ENCODE results near the gene SMIM23.
"Not testable (repeated sequence)": the region's sequence is repeated elsewhere in the genome, so short reads cannot be mapped to it uniquely, and the experiment has no call there.

SMIM23 gene

GRCh38 chr5:171776213-171776612 is 9.4 kb upstream of the SMIM23 start:
- H3K27ac ChIP-seq (ENCODE audit: low read length), result no peak overlapping the region
- H3K27me3 ChIP-seq (ENCODE audit: insufficient read depth, low read length), result no peaks in the 10 kb centered on the region
- H3K4me3 ChIP-seq (ENCODE audit: low read length), result no peak overlapping the region
- no peak overlapping the region for H3K9ac ChIP-seq (ENCODE audit: low read depth, low read length)
- H3K9me3 ChIP-seq (ENCODE audit: insufficient read depth, low read depth, low read length), result no peaks in the 10 kb centered on the region; the same call in 1 of the 2 replicates
- no peaks in the 10 kb centered on the region for H3K36me3 ChIP-seq (ENCODE audit: insufficient read depth, low read depth, low read length)
- no peaks in the 10 kb centered on the region for H3K4me1 ChIP-seq (ENCODE audit: insufficient read depth, low read length)

DNA sequence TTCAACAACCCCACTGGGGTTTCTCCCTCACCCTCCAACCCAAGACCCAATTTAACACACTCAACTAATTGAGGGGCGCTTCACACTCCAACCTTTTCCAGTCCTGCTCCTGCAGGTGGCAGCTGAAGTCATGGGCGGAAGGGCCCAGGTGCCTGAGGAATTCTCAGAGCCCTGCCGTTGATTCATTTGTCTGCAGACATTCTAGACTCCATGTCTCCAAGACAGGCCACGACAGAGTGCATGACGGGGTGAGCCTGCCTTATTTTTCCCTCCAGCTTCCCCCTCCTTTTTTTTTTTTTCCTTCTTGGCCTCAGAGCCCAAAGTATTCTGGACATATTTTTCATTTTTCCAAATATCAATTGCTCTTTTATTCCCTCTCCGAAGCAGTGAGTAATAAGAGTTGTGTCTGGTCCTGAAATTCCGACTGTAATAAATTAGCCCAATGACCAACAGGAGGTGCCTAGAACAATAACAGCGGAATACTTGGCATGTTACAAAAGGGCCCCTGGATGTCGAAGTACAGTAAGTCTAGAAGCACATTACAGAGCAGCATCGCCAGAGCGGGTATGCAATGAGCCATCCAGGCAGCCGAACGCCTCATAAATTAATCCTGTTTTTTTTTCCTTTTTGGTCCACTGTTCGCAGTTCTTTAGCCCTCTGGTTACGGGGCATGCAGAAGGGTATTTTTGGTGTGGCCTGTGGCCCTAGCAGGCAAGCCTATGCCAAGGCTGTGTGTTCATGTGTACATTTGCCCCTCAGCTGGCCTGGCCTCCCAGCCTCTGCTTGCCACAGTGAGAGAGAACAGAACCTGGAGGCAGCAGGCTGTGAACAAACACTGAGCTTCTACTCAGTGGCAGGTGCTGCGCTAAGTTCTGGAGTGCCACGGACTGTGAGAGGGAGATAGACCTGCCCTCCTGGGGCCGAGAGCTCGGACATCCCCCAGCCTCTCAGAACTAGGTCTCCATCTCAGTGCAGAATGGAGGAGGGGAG is 8.6 kb upstream of the SMIM23 start:
- no peaks in the 10 kb centered on the region; the same call in 1 of the 2 replicates for H3K9me3 ChIP-seq (ENCODE audit: insufficient read depth, low read depth, low read length)
- no peaks in the 10 kb centered on the region for H3K4me1 ChIP-seq (ENCODE audit: insufficient read depth, low read length)
- no peak overlapping the region for H3K4me3 ChIP-seq (ENCODE audit: low read length)
- H3K27me3 ChIP-seq (ENCODE audit: insufficient read depth, low read length), result no peaks in the 10 kb centered on the region
- no peak overlapping the region for H3K27ac ChIP-seq (ENCODE audit: low read length)
- H3K9ac ChIP-seq (ENCODE audit: low read depth, low read length), result no peak overlapping the region
- no peaks in the 10 kb centered on the region for H3K36me3 ChIP-seq (ENCODE audit: insufficient read depth, low read depth, low read length)

- H3K9ac ChIP-seq (ENCODE audit: low read depth, low read length); H3K27me3 ChIP-seq (ENCODE audit: insufficient read depth, low read length): not testable (repeated sequence)
Observed at GRCh38 chr5:171781744-171782143, 3.9 kb upstream of the SMIM23 start.

GRCh38 chr5:171782332-171782966 is 3.2 kb upstream of the SMIM23 start:
- Histone ChIP-seq H3K9me3 (ENCODE audit: insufficient read depth, low read depth, low read length) (no peaks in the 10 kb centered on the region; the same call in 1 of the 2 replicates), H3K27ac (ENCODE audit: low read length) (no peak overlapping the region), H3K9ac (ENCODE audit: low read depth, low read length) (no peak overlapping the region), H3K27me3 (ENCODE audit: insufficient read depth, low read length) (no peaks in the 10 kb centered on the region), H3K4me3 (ENCODE audit: low read length) (no peak overlapping the region), H3K4me1 (ENCODE audit: insufficient read depth, low read length) (no peaks in the 10 kb centered on the region), H3K36me3 (ENCODE audit: insufficient read depth, low read depth, low read length) (no peaks in the 10 kb centered on the region)

More at GRCh38 chr5:171781744-171782143, 3.9 kb upstream of the SMIM23 start:
- not testable (repeated sequence) for H3K9me3 ChIP-seq (ENCODE audit: insufficient read depth, low read depth, low read length); H3K4me3 ChIP-seq (ENCODE audit: low read length); H3K36me3 ChIP-seq (ENCODE audit: insufficient read depth, low read depth, low read length); H3K4me1 ChIP-seq (ENCODE audit: insufficient read depth, low read length); H3K27ac ChIP-seq (ENCODE audit: low read length)

DNA sequence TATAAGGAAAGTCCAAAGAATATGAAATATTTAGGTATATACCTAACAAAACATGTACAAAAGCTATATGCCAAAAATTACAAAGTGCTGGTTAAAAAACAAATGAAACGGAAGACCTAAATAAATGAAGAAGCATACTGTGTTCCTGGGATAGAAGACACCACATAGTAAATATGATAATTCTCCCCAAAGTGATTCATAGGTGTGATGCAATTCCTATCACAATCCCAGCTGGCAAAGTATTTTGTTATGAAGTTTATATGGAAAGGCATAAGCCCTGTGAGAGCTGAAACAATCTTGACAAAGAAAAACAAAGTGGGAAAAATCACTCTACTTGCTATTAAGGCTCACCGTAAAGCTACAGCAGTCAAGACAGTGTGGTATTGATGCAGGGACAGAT is 2.6 kb upstream of the SMIM23 start:
- Histone ChIP-seq H3K4me1 (ENCODE audit: insufficient read depth, low read length) (no peaks in the 10 kb centered on the region), H3K36me3 (ENCODE audit: insufficient read depth, low read depth, low read length) (no peaks in the 10 kb centered on the region), H3K27me3 (ENCODE audit: insufficient read depth, low read length) (no peaks in the 10 kb centered on the region), H3K9me3 (ENCODE audit: insufficient read depth, low read depth, low read length) (no peaks in the 10 kb centered on the region; the same call in 1 of the 2 replicates), H3K4me3 (ENCODE audit: low read length) (no peak overlapping the region), H3K9ac (ENCODE audit: low read depth, low read length) (no peak overlapping the region), H3K27ac (ENCODE audit: low read length) (no peak overlapping the region)

GRCh38 chr5:171789353-171789752 is 3.7 kb downstream of the SMIM23 start:
- H3K27me3 ChIP-seq (ENCODE audit: insufficient read depth, low read length), result no peaks in the 10 kb centered on the region

GRCh38 chr5:171790408-171790807 is 4.8 kb downstream of the SMIM23 start:
- H3K9me3 ChIP-seq (ENCODE audit: insufficient read depth, low read depth, low read length), result no peaks in the 10 kb centered on the region
- H3K27me3 ChIP-seq (ENCODE audit: insufficient read depth, low read length), result no peaks in the 10 kb centered on the region
- H3K9ac ChIP-seq (ENCODE audit: low read depth, low read length), result no peak overlapping the region
- H3K27ac ChIP-seq (ENCODE audit: low read length), result no peak overlapping the region
- H3K4me3 ChIP-seq (ENCODE audit: low read length), result no peak overlapping the region
- no peaks in the 10 kb centered on the region for H3K4me1 ChIP-seq (ENCODE audit: insufficient read depth, low read length)
- H3K36me3 ChIP-seq (ENCODE audit: insufficient read depth, low read depth, low read length), result no peaks in the 10 kb centered on the region

More at GRCh38 chr5:171789353-171789752, 3.7 kb downstream of the SMIM23 start:
- no peak overlapping the region for H3K27ac ChIP-seq (ENCODE audit: low read length)
- H3K9me3 ChIP-seq (ENCODE audit: insufficient read depth, low read depth, low read length), result no peaks in the 10 kb centered on the region
- H3K4me1 ChIP-seq (ENCODE audit: insufficient read depth, low read length), result no peaks in the 10 kb centered on the region
- H3K36me3 ChIP-seq (ENCODE audit: insufficient read depth, low read depth, low read length), result no peaks in the 10 kb centered on the region
- H3K9ac ChIP-seq (ENCODE audit: low read depth, low read length), result no peak overlapping the region
- H3K4me3 ChIP-seq (ENCODE audit: low read length), result no peak overlapping the region

GRCh38 chr5:171794470-171794960 is 8.9 kb downstream of the SMIM23 start:
- H3K36me3 ChIP-seq (ENCODE audit: insufficient read depth, low read depth, low read length), result no peaks in the 10 kb centered on the region
- H3K27me3 ChIP-seq (ENCODE audit: insufficient read depth, low read length), result no peaks in the 10 kb centered on the region
- H3K4me3 ChIP-seq (ENCODE audit: low read length), result no peak overlapping the region
- H3K4me1 ChIP-seq (ENCODE audit: insufficient read depth, low read length), result no peaks in the 10 kb centered on the region
- no peaks in the 10 kb centered on the region for H3K9me3 ChIP-seq (ENCODE audit: insufficient read depth, low read depth, low read length)
- no peak overlapping the region for H3K27ac ChIP-seq (ENCODE audit: low read length)
- H3K9ac ChIP-seq (ENCODE audit: low read depth, low read length), result no peak overlapping the region

DNA sequence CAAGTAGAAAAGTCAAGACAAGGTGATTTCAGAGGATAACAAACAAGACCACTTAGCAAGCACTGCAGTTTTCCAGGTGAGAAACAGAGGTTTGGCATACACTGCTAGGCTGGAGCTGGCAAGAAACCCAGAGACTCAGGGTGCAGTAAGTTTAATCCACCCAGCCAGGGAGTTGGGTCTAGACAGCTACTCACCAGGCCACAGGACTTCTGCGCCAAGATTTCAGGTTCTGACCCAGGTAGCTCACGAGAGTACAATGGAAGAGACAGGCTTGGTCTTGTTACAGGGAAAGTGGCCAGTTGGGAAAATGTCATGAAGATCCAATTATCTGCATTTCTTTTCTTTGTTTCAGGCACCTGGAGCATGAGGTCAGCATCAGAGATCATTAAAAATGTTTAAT is 9.8 kb downstream of the SMIM23 start:
- H3K4me1 ChIP-seq (ENCODE audit: insufficient read depth, low read length), result no peaks in the 10 kb centered on the region
- H3K36me3 ChIP-seq (ENCODE audit: insufficient read depth, low read depth, low read length), result no peaks in the 10 kb centered on the region
- H3K27me3 ChIP-seq (ENCODE audit: insufficient read depth, low read length), result no peaks in the 10 kb centered on the region
- no peak overlapping the region for H3K27ac ChIP-seq (ENCODE audit: low read length)
- no peak overlapping the region for H3K4me3 ChIP-seq (ENCODE audit: low read length)
- H3K9ac ChIP-seq (ENCODE audit: low read depth, low read length), result no peak overlapping the region
- no peaks in the 10 kb centered on the region for H3K9me3 ChIP-seq (ENCODE audit: insufficient read depth, low read depth, low read length)

- Histone ChIP-seq H3K36me3 (ENCODE audit: insufficient read depth, low read depth, low read length) (no peaks in the 10 kb centered on the region), H3K4me3 (ENCODE audit: low read length) (no peak overlapping the region), H3K9me3 (ENCODE audit: insufficient read depth, low read depth, low read length) (no peaks in the 10 kb centered on the region), H3K4me1 (ENCODE audit: insufficient read depth, low read length) (no peaks in the 10 kb centered on the region), H3K27ac (ENCODE audit: low read length) (no peak overlapping the region), H3K27me3 (ENCODE audit: insufficient read depth, low read length) (no peaks in the 10 kb centered on the region), H3K9ac (ENCODE audit: low read depth, low read length) (no peak overlapping the region)
Observed at GRCh38 chr5:171796436-171796835, 10.8 kb downstream of the SMIM23 start.

- no peak overlapping the region for H3K27ac ChIP-seq (ENCODE audit: low read length)
- no peak overlapping the region for H3K9ac ChIP-seq (ENCODE audit: low read depth, low read length)
- no peaks in the 10 kb centered on the region for H3K27me3 ChIP-seq (ENCODE audit: insufficient read depth, low read length)
- H3K4me3 ChIP-seq (ENCODE audit: low read length), result no peak overlapping the region
- no peaks in the 10 kb centered on the region for H3K36me3 ChIP-seq (ENCODE audit: insufficient read depth, low read depth, low read length)
- no peaks in the 10 kb centered on the region for H3K4me1 ChIP-seq (ENCODE audit: insufficient read depth, low read length)
- no peaks in the 10 kb centered on the region for H3K9me3 ChIP-seq (ENCODE audit: insufficient read depth, low read depth, low read length)
Observed at GRCh38 chr5:171797543-171797942, 11.9 kb downstream of the SMIM23 start.

- H3K27ac ChIP-seq (ENCODE audit: low read length), result no peak overlapping the region
- no peaks in the 10 kb centered on the region for H3K36me3 ChIP-seq (ENCODE audit: insufficient read depth, low read depth, low read length)
- no peak overlapping the region for H3K4me3 ChIP-seq (ENCODE audit: low read length)
- H3K9me3 ChIP-seq (ENCODE audit: insufficient read depth, low read depth, low read length), result no peaks in the 10 kb centered on the region
- no peaks in the 10 kb centered on the region for H3K4me1 ChIP-seq (ENCODE audit: insufficient read depth, low read length)
- H3K27me3 ChIP-seq (ENCODE audit: insufficient read depth, low read length), result no peaks in the 10 kb centered on the region
- no peak overlapping the region for H3K9ac ChIP-seq (ENCODE audit: low read depth, low read length)
Observed at GRCh38 chr5:171798418-171798817, 12.8 kb downstream of the SMIM23 start.

Data from iPS-20b (cell line).